ENCODE data around the gene DPP7.
"Not testable (repeated sequence)": the region's sequence is repeated elsewhere in the genome, so short reads cannot be mapped to it uniquely, and the experiment has no call there.

DPP7 gene

GRCh38 chr9:137148242-137148641 is 33.7 kb upstream of the DPP7 start:
- DNase-seq (ENCODE audit: low read depth in 2 of 3, low spot score in 2 of 3) = no peak

- DNase-seq (ENCODE audit: low read depth in 2 of 3, low spot score in 2 of 3) = no peak
Measured at GRCh38 chr9:137147793-137148160, 33.2 kb upstream of the DPP7 start.

- DNase-seq (ENCODE audit: low read depth in 2 of 3, low spot score in 2 of 3) = no peak
Measured at GRCh38 chr9:137147091-137147792, 32.7 kb upstream of the DPP7 start.

- no peak for DNase-seq (ENCODE audit: low read depth in 2 of 3, low spot score in 2 of 3)
Measured at GRCh38 chr9:137146527-137146918, 32.0 kb upstream of the DPP7 start.

- no peak for DNase-seq (ENCODE audit: low read depth in 2 of 3, low spot score in 2 of 3)
Measured at GRCh38 chr9:137145731-137146526, 31.4 kb upstream of the DPP7 start.

- no peak for DNase-seq (ENCODE audit: low read depth in 2 of 3, low spot score in 2 of 3)
Measured at GRCh38 chr9:137143459-137143858, 28.9 kb upstream of the DPP7 start.

GRCh38 chr9:137141976-137142936 is 27.7 kb upstream of the DPP7 start:
- DNase-seq (ENCODE audit: low read depth in 2 of 3, low spot score in 2 of 3) = no peak

GRCh38 chr9:137141050-137141810 is 26.7 kb upstream of the DPP7 start:
- DNase-seq (ENCODE audit: low read depth in 2 of 3, low spot score in 2 of 3) = no peak

GRCh38 chr9:137140151-137141012 is 25.8 kb upstream of the DPP7 start:
- DNase-seq (ENCODE audit: low read depth in 2 of 3, low spot score in 2 of 3) = no peak

- no peak for DNase-seq (ENCODE audit: low read depth in 2 of 3, low spot score in 2 of 3)
Measured at GRCh38 chr9:137139468-137140150, 25.1 kb upstream of the DPP7 start.

- no peak for DNase-seq (ENCODE audit: low read depth in 2 of 3, low spot score in 2 of 3)
Measured at GRCh38 chr9:137138722-137139467, 24.4 kb upstream of the DPP7 start, which contains the start of gene GRIN1. GRIN1 (plus strand) TSS chr9:137139154; CDS start chr9:137139487, 333 bp downstream.

GRCh38 chr9:137138058-137138721 is 23.7 kb upstream of the DPP7 start:
- DNase-seq (ENCODE audit: low read depth in 2 of 3, low spot score in 2 of 3) = no peak

GRCh38 chr9:137136881-137137607 is 22.5 kb upstream of the DPP7 start:
- no peak for DNase-seq (ENCODE audit: low read depth in 2 of 3, low spot score in 2 of 3)

GRCh38 chr9:137136261-137136880 is 21.8 kb upstream of the DPP7 start:
- no peak for DNase-seq (ENCODE audit: low read depth in 2 of 3, low spot score in 2 of 3)

GRCh38 chr9:137135154-137135553 is 20.6 kb upstream of the DPP7 start:
- DNase-seq (ENCODE audit: low read depth in 2 of 3, low spot score in 2 of 3) = not testable (repeated sequence)

- no peak for DNase-seq (ENCODE audit: low read depth in 2 of 3, low spot score in 2 of 3)
Measured at GRCh38 chr9:137134191-137134590, 19.7 kb upstream of the DPP7 start.
